Measurements from ENCODE around the gene CAPN7.

Gene CAPN7

DNA sequence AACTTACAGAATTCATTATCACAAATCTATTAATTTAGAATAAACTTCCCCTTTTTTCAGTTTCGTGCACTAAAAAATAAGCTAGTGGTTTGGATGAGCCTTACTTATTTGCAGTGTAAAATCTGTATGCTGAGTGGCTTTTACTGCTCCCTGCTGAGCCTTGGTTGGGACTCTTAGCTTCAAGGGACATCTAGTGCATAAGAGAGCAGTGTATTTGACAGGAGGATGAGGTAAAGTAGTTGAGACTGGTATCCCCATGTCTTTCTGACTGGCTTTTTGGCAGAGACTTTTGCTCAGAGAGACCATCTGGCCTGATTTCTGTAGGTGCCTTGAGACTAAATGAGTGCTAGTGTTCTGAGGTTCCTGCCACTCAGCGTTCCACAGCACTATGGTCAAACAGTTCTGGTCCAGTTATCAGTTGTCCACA, 11.8 kb downstream of the CAPN7 start:
- Histone ChIP-seq H3K27me3 (ENCODE audit: control insufficient read depth in 1 of 2, insufficient read depth in 2 of 2, low read length in 2 of 2) (no peaks in the 10 kb centered on the region), H3K4me1 (ENCODE audit: control insufficient read depth, insufficient read depth, low read length) (peaks cover 6% of the 10 kb centered on the region), H3K36me3 (ENCODE audit: control insufficient read depth in 2 of 2, insufficient read depth in 2 of 2, low read length in 2 of 2) (peaks cover 31 to 52% of the 10 kb centered on the region in 2 donors), H3K9me3 (ENCODE audit: control insufficient read depth in 2 of 2, low read length in 2 of 2) (no peaks in the 10 kb centered on the region), H3K4me3 (ENCODE audit: low read length in 2 of 2) (no peak overlapping the region), H3K9ac (ENCODE audit: low read length in 2 of 2) (no peak overlapping the region), H3K27ac (ENCODE audit: low read length) (no peak overlapping the region)

DNA sequence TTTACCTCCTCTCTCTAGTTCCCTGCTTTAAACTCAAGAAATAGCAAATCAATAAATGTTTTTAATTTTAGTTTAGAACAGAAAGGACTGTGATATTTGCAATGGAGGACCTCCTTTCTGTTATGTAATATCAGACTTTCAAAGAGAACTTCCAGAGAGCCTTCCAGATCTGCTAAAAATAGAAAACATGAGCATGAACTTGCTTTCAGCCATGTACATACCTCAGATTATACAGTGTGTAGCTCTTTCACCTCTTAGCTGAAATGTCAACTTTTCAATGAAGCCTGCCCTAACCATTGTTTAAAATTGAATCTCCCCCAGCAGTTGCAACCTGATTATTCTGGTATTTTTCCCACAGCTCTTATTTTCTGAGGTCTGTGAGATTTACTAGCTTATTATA, 12.6 kb downstream of the CAPN7 start:
- Histone ChIP-seq H3K27ac (ENCODE audit: low read length) (no peak overlapping the region), H3K27me3 (ENCODE audit: control insufficient read depth in 1 of 2, insufficient read depth in 2 of 2, low read length in 2 of 2) (no peaks in the 10 kb centered on the region), H3K4me1 (ENCODE audit: control insufficient read depth, insufficient read depth, low read length) (peaks cover 6% of the 10 kb centered on the region), H3K9ac (ENCODE audit: low read length in 2 of 2) (no peak overlapping the region), H3K9me3 (ENCODE audit: control insufficient read depth in 2 of 2, low read length in 2 of 2) (no peaks in the 10 kb centered on the region), H3K36me3 (ENCODE audit: control insufficient read depth in 2 of 2, insufficient read depth in 2 of 2, low read length in 2 of 2) (peaks cover 29 to 49% of the 10 kb centered on the region in 2 donors), H3K4me3 (ENCODE audit: low read length in 2 of 2) (no peak overlapping the region)

DNA sequence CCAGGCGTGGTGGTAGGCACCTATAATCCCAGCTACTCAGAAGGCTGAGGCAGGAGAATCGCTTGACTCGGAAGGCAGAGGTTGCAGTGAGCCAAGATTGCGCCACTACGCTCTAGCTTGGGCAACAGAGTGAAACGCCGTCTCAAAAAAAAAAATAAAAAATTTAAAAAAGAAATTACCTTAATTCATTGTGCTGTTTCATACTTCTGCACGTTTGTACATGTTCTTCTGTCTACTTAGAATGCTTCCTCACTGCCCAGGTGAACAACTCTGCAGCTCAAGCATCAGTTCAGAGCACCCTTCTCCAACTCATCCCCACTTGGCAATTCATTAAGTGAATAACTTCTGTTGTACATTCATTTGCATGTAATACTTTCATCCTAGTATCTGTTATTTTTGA, 14.0 kb downstream of the CAPN7 start:
- H3K27ac ChIP-seq (ENCODE audit: low read length), result no peak overlapping the region
- H3K27me3 ChIP-seq (ENCODE audit: control insufficient read depth in 1 of 2, insufficient read depth in 2 of 2, low read length in 2 of 2), result no peaks in the 10 kb centered on the region
- H3K4me3 ChIP-seq (ENCODE audit: low read length in 2 of 2), result no peak overlapping the region
- no peak overlapping the region for H3K9ac ChIP-seq (ENCODE audit: low read length in 2 of 2)
- no peaks in the 10 kb centered on the region for H3K9me3 ChIP-seq (ENCODE audit: control insufficient read depth in 2 of 2, low read length in 2 of 2)
- peaks cover 32 to 47% of the 10 kb centered on the region in 2 donors for H3K36me3 ChIP-seq (ENCODE audit: control insufficient read depth in 2 of 2, insufficient read depth in 2 of 2, low read length in 2 of 2)
- peaks cover 6% of the 10 kb centered on the region for H3K4me1 ChIP-seq (ENCODE audit: control insufficient read depth, insufficient read depth, low read length)

DNA sequence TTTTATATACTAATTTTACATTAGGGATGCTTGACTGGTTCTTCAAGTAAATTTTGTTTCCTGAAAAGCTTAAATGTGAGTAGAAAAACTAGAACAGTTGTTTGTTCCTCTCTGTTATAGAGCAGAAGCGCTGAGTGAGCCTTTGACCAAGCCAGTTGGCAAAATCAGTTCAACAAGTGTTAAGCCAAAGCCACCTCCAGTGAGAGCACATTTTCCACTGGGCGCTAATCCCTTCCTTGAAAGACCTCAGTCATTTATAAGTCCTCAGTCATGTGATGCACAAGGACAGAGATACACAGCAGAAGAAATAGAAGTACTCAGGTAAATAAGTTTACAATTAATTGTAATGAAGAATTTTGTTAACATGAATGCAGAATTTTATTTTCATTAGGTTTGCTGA, 14.6 kb downstream of the CAPN7 start:
- no peak overlapping the region for H3K27ac ChIP-seq (ENCODE audit: low read length)
- no peak overlapping the region for H3K4me3 ChIP-seq (ENCODE audit: low read length in 2 of 2)
- no peaks in the 10 kb centered on the region for H3K27me3 ChIP-seq (ENCODE audit: control insufficient read depth in 1 of 2, insufficient read depth in 2 of 2, low read length in 2 of 2)
- H3K9ac ChIP-seq (ENCODE audit: low read length in 2 of 2), result no peak overlapping the region
- peaks cover 6% of the 10 kb centered on the region for H3K4me1 ChIP-seq (ENCODE audit: control insufficient read depth, insufficient read depth, low read length)
- H3K36me3 ChIP-seq (ENCODE audit: control insufficient read depth in 2 of 2, insufficient read depth in 2 of 2, low read length in 2 of 2), result peaks cover 29 to 41% of the 10 kb centered on the region in 2 donors
- H3K9me3 ChIP-seq (ENCODE audit: control insufficient read depth in 2 of 2, low read length in 2 of 2), result no peaks in the 10 kb centered on the region

DNA sequence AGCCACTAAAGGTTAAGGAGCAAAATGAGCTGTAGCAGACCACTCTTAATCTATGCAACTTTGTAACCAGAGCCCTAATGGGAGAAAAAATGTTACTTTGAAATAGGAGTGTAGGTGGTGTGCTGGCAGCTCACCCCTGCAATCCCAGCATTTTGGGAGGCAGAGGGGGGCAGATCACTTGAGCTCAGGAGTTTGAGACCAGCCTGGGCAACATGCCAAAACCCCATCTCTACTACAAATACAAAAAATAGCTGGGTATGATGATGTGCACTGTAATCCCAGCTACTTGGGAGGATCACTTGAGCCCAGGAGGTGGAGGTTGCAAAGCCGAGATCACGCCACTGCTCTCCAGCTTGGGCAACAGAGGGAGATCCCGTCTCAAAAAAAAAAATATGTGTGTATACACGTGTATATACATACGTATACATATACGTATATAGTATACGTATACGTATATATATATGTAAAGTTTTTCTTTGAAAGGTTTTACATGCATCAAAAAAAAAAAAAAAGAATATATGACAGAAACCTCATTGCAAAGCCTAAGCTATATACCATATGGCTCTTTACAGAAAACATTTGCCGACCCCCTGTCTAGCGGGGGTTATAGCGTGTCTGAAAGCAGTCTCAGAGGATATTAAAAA, 15.7 kb downstream of the CAPN7 start:
- H3K9ac ChIP-seq (ENCODE audit: low read length in 2 of 2), result no peak overlapping the region
- H3K4me1 ChIP-seq (ENCODE audit: control insufficient read depth, insufficient read depth, low read length), result peaks cover 6% of the 10 kb centered on the region
- H3K27me3 ChIP-seq (ENCODE audit: control insufficient read depth in 1 of 2, insufficient read depth in 2 of 2, low read length in 2 of 2), result no peaks in the 10 kb centered on the region
- no peaks in the 10 kb centered on the region for H3K9me3 ChIP-seq (ENCODE audit: control insufficient read depth in 2 of 2, low read length in 2 of 2)
- H3K36me3 ChIP-seq (ENCODE audit: control insufficient read depth in 2 of 2, insufficient read depth in 2 of 2, low read length in 2 of 2), result peaks cover 28 to 37% of the 10 kb centered on the region in 2 donors
- H3K4me3 ChIP-seq (ENCODE audit: low read length in 2 of 2), result no peak overlapping the region
- H3K27ac ChIP-seq (ENCODE audit: low read length), result no peak overlapping the region

DNA sequence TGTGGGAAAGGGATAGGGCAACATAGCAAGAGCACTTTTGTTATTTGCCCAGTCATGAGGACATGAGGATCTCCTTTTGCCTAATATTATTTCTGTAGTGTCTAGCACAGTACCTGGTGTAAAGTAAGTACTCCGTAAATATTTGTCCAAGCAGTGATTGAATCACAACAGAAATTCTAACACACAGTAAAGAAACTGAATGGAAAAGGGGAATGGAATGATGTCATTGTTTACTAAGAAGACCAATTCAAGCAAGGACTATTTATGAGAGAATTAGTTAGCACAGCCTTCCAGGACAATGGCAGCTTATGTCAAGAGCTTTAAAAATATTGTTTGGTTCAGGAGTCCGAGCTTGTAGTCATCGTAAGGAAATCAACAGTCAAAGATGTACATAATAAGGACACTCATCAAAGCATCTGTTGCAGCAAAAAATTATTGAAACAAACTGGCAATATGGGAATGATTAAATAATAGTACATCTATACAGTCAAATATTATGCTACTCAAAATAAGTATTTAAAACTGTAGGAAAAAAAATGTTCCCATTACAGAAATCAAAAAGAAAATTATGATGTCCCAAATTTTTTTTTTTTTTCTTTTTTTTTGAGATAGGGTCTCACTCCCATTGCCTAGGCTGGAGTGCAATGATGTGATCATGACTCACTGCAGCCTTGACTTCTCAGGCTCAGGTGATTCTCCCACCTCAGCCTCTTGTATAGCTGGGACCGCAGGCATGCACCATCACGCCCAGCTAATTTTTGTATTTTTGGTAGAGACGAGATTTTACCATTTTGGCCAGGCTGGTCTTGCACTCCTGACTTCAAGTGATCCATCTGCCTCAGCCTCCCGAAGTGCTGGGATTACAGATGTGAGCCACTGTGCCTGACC, 17.9 kb downstream of the CAPN7 start:
- no peaks in the 10 kb centered on the region for H3K4me1 ChIP-seq (ENCODE audit: control insufficient read depth, insufficient read depth, low read length)
- H3K4me3 ChIP-seq (ENCODE audit: low read length in 2 of 2), result no peak overlapping the region
- no peaks in the 10 kb centered on the region for H3K27me3 ChIP-seq (ENCODE audit: control insufficient read depth in 1 of 2, insufficient read depth in 2 of 2, low read length in 2 of 2)
- no peak overlapping the region for H3K27ac ChIP-seq (ENCODE audit: low read length)
- no peaks in the 10 kb centered on the region for H3K9me3 ChIP-seq (ENCODE audit: control insufficient read depth in 2 of 2, low read length in 2 of 2)
- peaks cover 30 to 35% of the 10 kb centered on the region in 2 donors for H3K36me3 ChIP-seq (ENCODE audit: control insufficient read depth in 2 of 2, insufficient read depth in 2 of 2, low read length in 2 of 2)
- H3K9ac ChIP-seq (ENCODE audit: low read length in 2 of 2), result no peak overlapping the region

DNA sequence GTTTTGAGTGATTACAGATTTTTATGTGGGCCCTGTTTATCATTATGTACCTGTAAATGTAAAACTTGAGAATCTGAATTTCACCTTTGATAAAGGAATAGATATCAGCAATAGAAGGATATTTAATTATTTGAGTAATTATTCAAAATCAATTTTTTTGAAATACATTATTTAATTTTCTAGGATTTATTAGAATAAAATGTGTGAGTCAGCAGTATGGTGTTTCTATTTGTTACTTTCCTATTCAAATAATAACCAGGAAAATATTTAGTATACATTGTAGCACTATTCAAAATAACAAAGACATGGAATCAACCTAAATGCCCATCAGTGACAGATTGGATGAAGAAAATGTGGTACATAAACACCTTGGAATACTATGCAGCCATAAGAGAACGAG, 22.1 kb downstream of the CAPN7 start:
- Histone ChIP-seq H3K36me3 (ENCODE audit: control insufficient read depth in 2 of 2, insufficient read depth in 2 of 2, low read length in 2 of 2) (peaks cover 28 to 33% of the 10 kb centered on the region in 2 donors), H3K27ac (ENCODE audit: low read length) (no peak overlapping the region), H3K9ac (ENCODE audit: low read length in 2 of 2) (no peak overlapping the region), H3K4me3 (ENCODE audit: low read length in 2 of 2) (no peak overlapping the region), H3K27me3 (ENCODE audit: control insufficient read depth in 1 of 2, insufficient read depth in 2 of 2, low read length in 2 of 2) (no peaks in the 10 kb centered on the region), H3K9me3 (ENCODE audit: control insufficient read depth in 2 of 2, low read length in 2 of 2) (no peaks in the 10 kb centered on the region), H3K4me1 (ENCODE audit: control insufficient read depth, insufficient read depth, low read length) (no peaks in the 10 kb centered on the region)

DNA sequence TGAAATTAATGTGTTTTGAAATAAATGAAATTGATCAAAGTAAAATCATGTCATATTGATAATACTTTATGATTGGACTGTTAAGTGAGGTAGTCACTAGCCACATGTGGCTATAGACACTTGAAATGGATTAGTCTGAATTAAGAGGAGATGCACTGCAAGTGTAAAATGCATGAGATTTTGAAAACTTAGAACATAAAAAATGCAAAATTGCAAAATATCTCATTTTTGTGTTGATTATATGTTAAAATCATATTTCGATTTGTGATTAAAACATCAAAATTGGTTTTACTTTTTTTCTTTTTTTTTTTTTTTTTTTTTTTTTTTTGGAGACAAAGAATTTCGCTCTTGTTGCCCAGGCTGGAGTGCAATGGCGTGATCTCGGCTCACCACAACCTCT, 23.2 kb downstream of the CAPN7 start:
- H3K4me3 ChIP-seq (ENCODE audit: low read length in 2 of 2), result no peak overlapping the region
- no peak overlapping the region for H3K27ac ChIP-seq (ENCODE audit: low read length)
- H3K4me1 ChIP-seq (ENCODE audit: control insufficient read depth, insufficient read depth, low read length), result no peaks in the 10 kb centered on the region
- H3K36me3 ChIP-seq (ENCODE audit: control insufficient read depth in 2 of 2, insufficient read depth in 2 of 2, low read length in 2 of 2), result peaks cover 30 to 37% of the 10 kb centered on the region in 2 donors
- H3K9me3 ChIP-seq (ENCODE audit: control insufficient read depth in 2 of 2, low read length in 2 of 2), result no peaks in the 10 kb centered on the region
- H3K9ac ChIP-seq (ENCODE audit: low read length in 2 of 2), result no peak overlapping the region
- no peaks in the 10 kb centered on the region for H3K27me3 ChIP-seq (ENCODE audit: control insufficient read depth in 1 of 2, insufficient read depth in 2 of 2, low read length in 2 of 2)

DNA sequence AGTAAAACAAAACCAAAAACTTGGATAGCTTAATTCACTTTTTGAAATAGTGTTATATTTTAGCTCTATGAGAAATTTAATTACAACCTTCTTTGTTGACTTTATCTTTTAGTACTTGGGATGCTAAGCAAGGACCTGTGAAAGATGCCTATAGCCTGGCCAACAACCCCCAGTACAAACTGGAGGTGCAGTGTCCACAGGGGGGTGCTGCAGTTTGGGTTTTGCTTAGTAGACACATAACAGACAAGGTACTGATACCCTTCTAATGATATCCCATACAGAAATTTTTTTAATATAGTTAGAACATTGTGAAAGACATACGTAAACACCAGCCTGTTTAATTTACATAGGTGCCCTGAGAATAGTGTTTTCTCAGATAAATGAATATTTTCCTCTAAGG, 35.3 kb downstream of the CAPN7 start:
- no peak overlapping the region for H3K9ac ChIP-seq (ENCODE audit: low read length in 2 of 2)
- no peaks in the 10 kb centered on the region for H3K9me3 ChIP-seq (ENCODE audit: control insufficient read depth in 2 of 2, low read length in 2 of 2)
- no peaks in the 10 kb centered on the region for H3K4me1 ChIP-seq (ENCODE audit: control insufficient read depth, insufficient read depth, low read length)
- peaks cover 29 to 52% of the 10 kb centered on the region in 2 donors for H3K36me3 ChIP-seq (ENCODE audit: control insufficient read depth in 2 of 2, insufficient read depth in 2 of 2, low read length in 2 of 2)
- H3K27ac ChIP-seq (ENCODE audit: low read length), result no peak overlapping the region
- H3K4me3 ChIP-seq (ENCODE audit: low read length in 2 of 2), result no peak overlapping the region
- no peaks in the 10 kb centered on the region for H3K27me3 ChIP-seq (ENCODE audit: control insufficient read depth in 1 of 2, insufficient read depth in 2 of 2, low read length in 2 of 2)

DNA sequence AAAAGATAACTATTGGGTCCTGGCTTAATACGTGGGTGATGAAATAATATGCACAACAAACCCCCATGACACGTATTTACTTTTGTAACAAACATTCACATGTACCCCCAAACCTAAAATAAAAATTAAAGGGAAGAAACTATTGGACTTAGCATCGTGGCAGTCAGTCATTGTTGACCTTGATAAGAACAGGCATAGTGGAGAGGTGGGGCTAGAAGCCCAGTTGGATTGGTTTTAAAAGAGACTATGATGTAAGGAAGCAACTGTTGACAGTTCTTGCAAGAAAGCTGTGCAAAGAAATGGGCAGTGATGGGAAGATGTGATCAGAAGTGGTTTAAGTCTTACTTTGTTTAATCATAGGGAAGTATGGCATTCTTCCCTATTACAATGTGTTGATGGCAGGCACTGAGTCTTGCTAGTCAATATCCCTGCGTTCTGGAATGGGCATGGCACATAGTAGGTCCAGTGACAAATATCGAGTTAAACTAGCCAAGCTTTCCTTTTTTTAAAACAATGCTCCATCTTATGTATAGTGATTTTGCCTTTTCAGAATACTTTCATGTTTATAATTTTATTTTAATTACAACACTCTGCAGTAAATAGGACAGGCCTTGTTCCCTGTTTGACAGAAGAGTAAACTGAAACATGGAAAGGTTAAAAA, 37.9 kb downstream of the CAPN7 start:
- Histone ChIP-seq H3K4me1 (ENCODE audit: control insufficient read depth, insufficient read depth, low read length) (no peaks in the 10 kb centered on the region), H3K4me3 (ENCODE audit: low read length in 2 of 2) (no peak overlapping the region), H3K9me3 (ENCODE audit: control insufficient read depth in 2 of 2, low read length in 2 of 2) (no peaks in the 10 kb centered on the region), H3K9ac (ENCODE audit: low read length in 2 of 2) (no peak overlapping the region), H3K27ac (ENCODE audit: low read length) (no peak overlapping the region), H3K27me3 (ENCODE audit: control insufficient read depth in 1 of 2, insufficient read depth in 2 of 2, low read length in 2 of 2) (no peaks in the 10 kb centered on the region), H3K36me3 (ENCODE audit: control insufficient read depth in 2 of 2, insufficient read depth in 2 of 2, low read length in 2 of 2) (peaks cover 36 to 60% of the 10 kb centered on the region in 2 donors)

Measured in stomach smooth muscle (tissue), 2 donors.